RWPE1 (cell line): ENCODE results near the gene EVI5.

Source experiments
- CTCF ChIA-PET: fragments of 350-600 bp; sonication (Branson Sonifier 250); formaldehyde crosslinking; extraction: SDS; loops from one replicate; lab custom pipeline; 2021; lab: Yijun Ruan, JAX
- POLR2A ChIA-PET: fragments of 400-600 bp; formaldehyde crosslinking; extraction: SDS; loops from one replicate; lab custom pipeline; 2020; ENCODE audit warnings: antibody characterized with exemption; ENCODE audit not compliant: low non-redundant PET; lab: Yijun Ruan, JAX
- DNase-seq: peaks from one replicate; pipeline ENCODE4 v3.0.0; 2012; ENCODE audit warnings: low spot score
- H3K27ac ChIP-seq: fragments of 450-650 bp; 2 replicates; pipeline ENCODE4 v1.5.1; 2017
- TF ChIP-seq, protein P1 (sequence below): fragments of 450-650 bp; conservative IDR thresholded peaks from 2 replicates; pipeline ENCODE4 v1.5.1; 2017; ENCODE audit warnings: low read depth, mild to moderate bottlenecking

The EVI5 gene

DNA sequence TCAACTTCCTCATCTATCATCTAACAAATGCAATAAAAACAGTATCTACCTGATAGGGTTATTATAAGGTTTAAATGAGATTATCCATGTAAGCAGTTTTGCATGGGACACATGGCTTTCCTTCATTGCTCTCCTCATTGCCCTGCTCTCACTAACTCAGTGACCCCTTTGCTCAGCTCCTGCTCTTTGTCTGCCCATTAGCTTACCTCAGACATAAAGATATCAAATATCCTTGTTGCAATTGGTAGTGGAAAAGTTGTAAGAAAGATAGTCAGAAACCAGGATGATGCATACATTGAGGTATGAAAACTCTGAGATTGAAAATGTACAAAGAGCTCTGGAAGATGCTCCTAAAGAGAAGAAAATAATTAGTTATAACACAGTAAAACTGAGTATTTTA lies 89.8 kb downstream of the EVI5 start:
- POLR2A ChIA-PET, result no interaction called here
- no peak for DNase-seq
- TF ChIP-seq, protein P1, sequence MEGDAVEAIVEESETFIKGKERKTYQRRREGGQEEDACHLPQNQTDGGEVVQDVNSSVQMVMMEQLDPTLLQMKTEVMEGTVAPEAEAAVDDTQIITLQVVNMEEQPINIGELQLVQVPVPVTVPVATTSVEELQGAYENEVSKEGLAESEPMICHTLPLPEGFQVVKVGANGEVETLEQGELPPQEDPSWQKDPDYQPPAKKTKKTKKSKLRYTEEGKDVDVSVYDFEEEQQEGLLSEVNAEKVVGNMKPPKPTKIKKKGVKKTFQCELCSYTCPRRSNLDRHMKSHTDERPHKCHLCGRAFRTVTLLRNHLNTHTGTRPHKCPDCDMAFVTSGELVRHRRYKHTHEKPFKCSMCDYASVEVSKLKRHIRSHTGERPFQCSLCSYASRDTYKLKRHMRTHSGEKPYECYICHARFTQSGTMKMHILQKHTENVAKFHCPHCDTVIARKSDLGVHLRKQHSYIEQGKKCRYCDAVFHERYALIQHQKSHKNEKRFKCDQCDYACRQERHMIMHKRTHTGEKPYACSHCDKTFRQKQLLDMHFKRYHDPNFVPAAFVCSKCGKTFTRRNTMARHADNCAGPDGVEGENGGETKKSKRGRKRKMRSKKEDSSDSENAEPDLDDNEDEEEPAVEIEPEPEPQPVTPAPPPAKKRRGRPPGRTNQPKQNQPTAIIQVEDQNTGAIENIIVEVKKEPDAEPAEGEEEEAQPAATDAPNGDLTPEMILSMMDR, result no peak
- H3K27ac ChIP-seq, result no peak overlapping the region
- CTCF ChIA-PET, result no interaction called here

DNA sequence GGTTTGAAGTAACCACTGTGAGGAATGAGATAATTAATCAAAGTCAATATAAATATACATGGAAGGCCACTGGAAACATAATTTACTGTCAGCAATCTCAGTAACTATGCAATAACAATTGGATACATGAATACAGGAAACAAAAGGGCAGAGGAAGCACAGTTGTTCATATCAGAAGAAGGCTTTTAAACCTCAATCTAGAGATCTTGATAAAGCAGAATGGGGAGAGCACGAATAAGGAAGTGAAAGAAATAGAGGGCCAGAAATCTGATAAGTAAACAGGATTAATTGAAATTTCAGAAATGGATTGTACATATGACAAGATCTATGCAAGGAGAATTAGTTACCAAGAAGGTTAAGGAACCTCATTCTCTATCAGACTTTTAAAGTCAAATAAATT lies 93.0 kb downstream of the EVI5 start:
- CTCF ChIA-PET, result interaction anchor here (0.6 kb wide), 1 partner anchor 425 kb away, joined by 3 read pairs; no protein-coding TSS in a partner anchor
- TF ChIP-seq, protein P1, result no peak
- H3K27ac ChIP-seq, result no peak overlapping the region
- POLR2A ChIA-PET, result no interaction called here
- no peak for DNase-seq

DNA sequence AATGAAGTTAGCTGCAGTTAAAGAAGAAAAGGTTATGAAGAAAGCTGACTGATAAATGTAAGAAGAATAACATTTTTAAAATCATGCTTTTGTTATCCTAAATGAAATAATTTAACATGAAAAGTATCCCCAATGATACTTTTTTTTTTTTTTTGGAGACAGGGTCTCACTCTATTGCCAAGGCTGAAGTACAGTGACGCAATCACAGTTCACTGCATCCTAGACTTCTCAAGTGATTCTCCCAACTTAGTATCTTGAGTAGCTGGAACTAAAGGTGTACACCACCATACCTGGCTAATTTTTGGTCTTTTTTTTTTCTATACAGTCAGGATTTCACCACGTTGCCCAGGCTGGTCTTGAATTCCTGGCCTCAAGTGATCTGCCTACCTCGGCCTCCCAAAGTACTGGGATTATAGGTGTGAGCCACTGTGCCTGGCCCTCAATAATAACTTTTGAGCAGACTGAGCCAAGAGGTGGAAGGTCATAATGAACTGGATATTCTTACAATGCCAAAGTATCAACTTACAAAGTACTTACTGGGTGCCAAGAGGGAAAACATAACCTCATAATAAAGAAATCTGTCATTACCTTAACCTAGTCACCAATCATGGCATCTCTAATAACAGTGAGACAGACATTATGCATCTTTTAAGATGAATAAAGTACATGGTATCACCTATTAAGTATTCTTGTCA lies 94.5 kb downstream of the EVI5 start:
- TF ChIP-seq, protein P1, result no peak
- no peak for DNase-seq
- POLR2A ChIA-PET, result no interaction called here
- CTCF ChIA-PET, result interaction anchor here (0.7 kb wide), 2 partner anchors 12 to 59 kb away, joined by 3 to 8 read pairs; no protein-coding TSS in a partner anchor
- no peak overlapping the region for H3K27ac ChIP-seq

DNA sequence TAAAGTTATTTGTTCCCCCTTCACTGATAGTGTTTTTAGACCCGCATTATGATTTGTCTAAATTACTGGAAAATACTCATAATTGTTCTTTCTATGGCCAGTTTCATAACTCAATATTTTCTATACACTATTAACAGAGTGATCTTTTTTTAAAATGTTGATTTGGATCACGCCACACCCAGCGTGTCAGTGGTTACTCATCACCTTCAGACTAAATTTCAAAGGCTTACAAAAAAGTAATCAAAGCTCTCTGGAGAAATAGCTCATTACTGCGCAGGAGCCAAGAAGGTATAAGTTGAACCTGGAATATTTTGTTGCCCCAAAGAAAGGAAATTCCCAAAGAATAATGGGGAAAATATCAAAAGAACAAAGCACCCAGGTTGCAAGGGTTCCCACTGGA lies 104.9 kb downstream of the EVI5 start:
- no peak overlapping the region for H3K27ac ChIP-seq
- no peak for DNase-seq
- TF ChIP-seq, protein P1, result no peak
- ChIA-PET CTCF (interaction anchor here (0.7 kb wide), 1 partner anchor 288 kb away, joined by 4 read pairs; no protein-coding TSS in a partner anchor), POLR2A (no interaction called here)

DNA sequence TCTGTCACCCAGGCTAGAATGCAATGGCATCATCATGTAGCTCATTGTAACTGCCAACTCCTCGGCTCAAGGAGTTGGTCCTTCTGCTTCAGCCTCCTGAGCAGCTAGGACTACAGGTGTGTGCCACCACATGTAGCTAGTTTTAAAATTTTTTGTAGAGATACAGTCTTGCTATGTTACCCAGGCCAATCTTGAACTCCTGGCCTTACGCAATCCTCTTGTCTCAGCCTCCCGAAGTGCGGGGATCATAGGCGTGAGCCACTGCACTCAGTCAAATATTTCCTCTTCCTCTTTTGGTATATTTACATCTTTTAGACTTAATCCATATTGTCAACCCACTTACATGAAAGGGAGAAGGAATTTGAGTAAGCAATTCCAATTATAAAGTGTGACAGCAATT lies 121.1 kb downstream of the EVI5 start:
- no peak for DNase-seq
- CTCF ChIA-PET, result no interaction called here
- H3K27ac ChIP-seq, result no peak overlapping the region
- TF ChIP-seq, protein P1, result no peak
- POLR2A ChIA-PET, result no interaction called here

DNA sequence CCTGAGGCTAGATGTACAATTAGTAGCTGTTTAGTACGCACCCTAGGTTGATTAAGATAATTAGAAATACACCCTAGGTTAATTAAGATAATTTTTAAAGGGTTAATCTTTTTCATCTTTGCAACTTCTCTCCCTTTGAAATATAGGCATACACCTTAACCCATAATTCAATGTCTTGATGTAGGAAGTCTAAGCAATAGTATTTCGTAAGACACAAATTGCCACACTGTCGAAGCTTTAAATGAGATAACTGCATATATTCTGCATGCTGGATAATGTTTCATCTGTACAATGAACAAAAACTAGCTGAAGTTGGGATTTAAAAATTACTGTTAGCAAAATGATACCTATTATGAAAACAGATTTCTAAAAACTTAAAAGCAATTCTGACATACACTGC lies 122.9 kb downstream of the EVI5 start:
- TF ChIP-seq, protein P1, result no peak
- CTCF ChIA-PET, result no interaction called here
- H3K27ac ChIP-seq, result no peak overlapping the region
- DNase-seq, result no peak
- POLR2A ChIA-PET, result no interaction called here
